ENCODE measurements around the gene URB1.
A peak's percentile ranks its signal among the peaks of the same experiment; 100 is the strongest.

The URB1 gene

DNA sequence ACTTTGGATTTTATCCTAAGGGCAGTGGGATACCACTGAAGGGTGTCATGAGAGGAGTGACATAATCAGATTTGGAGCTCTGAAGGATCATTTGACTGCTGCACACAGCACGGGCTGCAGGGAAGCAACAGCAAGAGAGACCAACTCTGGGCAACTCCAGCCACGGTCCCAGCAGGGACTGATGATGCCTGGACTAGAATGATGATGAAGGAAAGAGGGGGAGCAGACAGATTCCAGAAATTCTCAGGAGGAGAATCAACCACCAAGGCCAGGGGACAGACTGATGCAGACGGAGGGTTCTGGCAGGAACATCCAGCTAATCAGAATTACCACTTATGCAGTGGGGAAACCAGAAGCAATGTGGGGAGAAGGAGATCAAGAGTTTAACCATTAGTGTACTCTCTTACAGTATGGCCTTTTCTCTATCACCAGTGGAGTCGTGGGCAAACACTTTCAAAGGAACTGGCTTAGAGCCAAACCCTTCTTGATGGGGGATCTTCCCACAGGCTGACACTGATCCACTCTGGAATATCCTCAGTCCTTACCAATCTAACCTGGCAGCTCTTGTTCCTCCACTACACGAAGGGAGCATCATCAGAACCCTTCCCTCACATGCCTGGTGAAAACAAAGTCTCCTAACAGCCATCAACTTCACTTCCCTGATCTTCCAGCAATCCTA is 3.3 kb downstream of the URB1 start:
- Histone ChIP-seq H3K4me3 (ENCODE audit: low read depth, low read length) (no peak overlapping the region), H3K27me3 (ENCODE audit: insufficient read depth, low read depth, severe bottlenecking) (peaks cover 3% of the 10 kb centered on the region), H3K36me3 (peaks cover 13% of the 10 kb centered on the region), H3K9me3 (ENCODE audit: severe bottlenecking) (peaks cover 16% of the 10 kb centered on the region), H3K27ac (no peak overlapping the region)
- TF ChIP-seq, protein P1, sequence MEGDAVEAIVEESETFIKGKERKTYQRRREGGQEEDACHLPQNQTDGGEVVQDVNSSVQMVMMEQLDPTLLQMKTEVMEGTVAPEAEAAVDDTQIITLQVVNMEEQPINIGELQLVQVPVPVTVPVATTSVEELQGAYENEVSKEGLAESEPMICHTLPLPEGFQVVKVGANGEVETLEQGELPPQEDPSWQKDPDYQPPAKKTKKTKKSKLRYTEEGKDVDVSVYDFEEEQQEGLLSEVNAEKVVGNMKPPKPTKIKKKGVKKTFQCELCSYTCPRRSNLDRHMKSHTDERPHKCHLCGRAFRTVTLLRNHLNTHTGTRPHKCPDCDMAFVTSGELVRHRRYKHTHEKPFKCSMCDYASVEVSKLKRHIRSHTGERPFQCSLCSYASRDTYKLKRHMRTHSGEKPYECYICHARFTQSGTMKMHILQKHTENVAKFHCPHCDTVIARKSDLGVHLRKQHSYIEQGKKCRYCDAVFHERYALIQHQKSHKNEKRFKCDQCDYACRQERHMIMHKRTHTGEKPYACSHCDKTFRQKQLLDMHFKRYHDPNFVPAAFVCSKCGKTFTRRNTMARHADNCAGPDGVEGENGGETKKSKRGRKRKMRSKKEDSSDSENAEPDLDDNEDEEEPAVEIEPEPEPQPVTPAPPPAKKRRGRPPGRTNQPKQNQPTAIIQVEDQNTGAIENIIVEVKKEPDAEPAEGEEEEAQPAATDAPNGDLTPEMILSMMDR (IDR thresholded peaks at IDR 0.05; ENCODE audit: low read depth, low read length), result no peak
- DNase-seq, result no peak

DNA sequence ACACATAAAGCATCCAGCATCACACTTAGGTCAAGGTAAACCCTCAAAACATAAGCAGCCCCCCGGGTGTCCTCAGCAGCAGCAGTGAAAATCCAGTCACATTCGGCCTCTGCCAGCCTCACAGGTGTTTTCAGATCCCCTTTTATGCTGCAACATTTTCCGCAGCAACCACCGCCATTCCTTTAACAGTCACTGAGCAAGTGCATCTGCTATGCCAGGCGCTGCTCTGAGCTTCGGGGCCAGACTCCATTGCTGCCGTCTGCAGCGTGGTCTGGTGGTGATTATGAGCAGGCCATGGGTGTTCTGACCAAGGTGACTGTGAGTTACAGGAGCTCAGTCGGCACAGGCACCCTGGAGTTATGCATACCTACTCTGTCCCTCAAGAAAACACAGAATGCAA is 4.5 kb downstream of the URB1 start:
- H3K36me3 ChIP-seq, result peaks cover 24% of the 10 kb centered on the region
- TF ChIP-seq, protein P1 (IDR thresholded peaks at IDR 0.05; ENCODE audit: low read depth, low read length), result no peak
- no peak overlapping the region for H3K4me3 ChIP-seq (ENCODE audit: low read depth, low read length)
- H3K9me3 ChIP-seq (ENCODE audit: severe bottlenecking), result peaks cover 4% of the 10 kb centered on the region
- H3K27me3 ChIP-seq (ENCODE audit: insufficient read depth, low read depth, severe bottlenecking), result no peaks in the 10 kb centered on the region
- no peak for DNase-seq
- no peak overlapping the region for H3K27ac ChIP-seq

GRCh38 chr21:32387151-32387550 is 5.7 kb downstream of the URB1 start:
- DNase-seq, result no peak
- Histone ChIP-seq H3K27ac (no peak overlapping the region), H3K4me3 (ENCODE audit: low read depth, low read length) (no peak overlapping the region), H3K27me3 (ENCODE audit: insufficient read depth, low read depth, severe bottlenecking) (no peaks in the 10 kb centered on the region), H3K36me3 (peaks cover 35% of the 10 kb centered on the region), H3K9me3 (ENCODE audit: severe bottlenecking) (no peaks in the 10 kb centered on the region)
- TF ChIP-seq, protein P1 (IDR thresholded peaks at IDR 0.05; ENCODE audit: low read depth, low read length), result no peak

GRCh38 chr21:32386195-32386870 is 6.5 kb downstream of the URB1 start:
- no peaks in the 10 kb centered on the region for H3K9me3 ChIP-seq (ENCODE audit: severe bottlenecking)
- no peak for DNase-seq
- peaks cover 38% of the 10 kb centered on the region for H3K36me3 ChIP-seq
- TF ChIP-seq, protein P1 (IDR thresholded peaks at IDR 0.05; ENCODE audit: low read depth, low read length), result no peak
- no peak overlapping the region for H3K27ac ChIP-seq
- no peak overlapping the region for H3K4me3 ChIP-seq (ENCODE audit: low read depth, low read length)
- H3K27me3 ChIP-seq (ENCODE audit: insufficient read depth, low read depth, severe bottlenecking), result no peaks in the 10 kb centered on the region

DNA sequence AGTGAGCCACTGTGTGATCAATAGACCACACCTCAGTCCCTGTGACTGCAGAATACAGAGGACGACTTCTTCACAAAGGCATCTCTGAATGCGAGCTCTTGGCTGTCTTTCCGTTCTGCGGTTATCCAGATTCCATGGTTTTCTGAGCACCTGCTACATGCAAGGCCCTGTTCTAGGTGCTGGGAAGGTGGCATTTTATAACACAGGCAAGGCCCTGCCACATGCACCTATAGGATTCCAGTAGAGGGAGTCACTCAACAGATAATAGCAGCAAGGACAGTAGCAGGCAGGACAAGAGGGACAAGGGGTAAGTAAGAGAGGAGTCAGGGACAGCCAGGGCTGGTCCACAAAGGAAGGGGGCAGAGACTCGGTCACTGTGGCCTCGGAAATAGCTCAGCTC is 9.0 kb downstream of the URB1 start:
- DNase-seq, result no peak
- no peak overlapping the region for H3K27ac ChIP-seq
- TF ChIP-seq, protein P1 (IDR thresholded peaks at IDR 0.05; ENCODE audit: low read depth, low read length), result peak; percentile 35; the same call in 1 of the 2 replicates
- no peaks in the 10 kb centered on the region for H3K9me3 ChIP-seq (ENCODE audit: severe bottlenecking)
- no peaks in the 10 kb centered on the region for H3K27me3 ChIP-seq (ENCODE audit: insufficient read depth, low read depth, severe bottlenecking)
- peaks cover 45% of the 10 kb centered on the region for H3K36me3 ChIP-seq
- no peak overlapping the region for H3K4me3 ChIP-seq (ENCODE audit: low read depth, low read length)
